ENCODE results near the gene KIF13A.
"Not testable (repeated sequence)": the region's sequence is repeated elsewhere in the genome, so short reads cannot be mapped to it uniquely, and the experiment has no call there.

The KIF13A gene

DNA sequence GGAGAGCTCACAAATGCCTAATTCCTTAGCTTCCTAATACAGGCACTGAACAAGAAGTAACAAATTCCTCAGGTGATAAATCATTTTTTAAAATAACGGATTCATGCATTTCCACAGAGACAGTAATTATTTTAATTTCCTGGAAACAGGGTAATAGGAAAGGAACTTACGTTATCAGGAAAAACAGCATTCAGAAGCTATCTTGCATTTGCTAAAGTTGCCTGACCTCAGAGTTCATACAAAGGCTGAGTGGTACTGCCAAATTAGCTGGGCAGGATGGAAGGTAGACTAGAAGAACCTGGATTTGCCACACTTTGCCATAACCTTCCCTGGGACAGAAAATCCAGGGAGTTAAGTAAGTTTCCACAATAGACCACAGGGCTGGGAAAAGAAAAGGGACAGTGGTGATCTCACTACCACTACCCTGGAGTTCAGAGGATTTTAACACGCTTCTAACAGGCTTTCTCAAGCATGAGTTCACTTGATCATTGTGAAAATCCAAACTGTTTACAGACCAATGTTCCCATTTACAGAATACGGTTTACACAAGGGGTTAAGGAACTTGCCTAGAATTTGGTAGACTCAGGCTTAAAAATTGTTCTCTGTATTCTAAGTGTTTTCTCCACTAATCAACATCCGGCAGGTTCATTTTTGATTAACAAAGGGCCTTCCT is 57.0 kb downstream of the KIF13A start:
- DNase-seq: no peak

DNA sequence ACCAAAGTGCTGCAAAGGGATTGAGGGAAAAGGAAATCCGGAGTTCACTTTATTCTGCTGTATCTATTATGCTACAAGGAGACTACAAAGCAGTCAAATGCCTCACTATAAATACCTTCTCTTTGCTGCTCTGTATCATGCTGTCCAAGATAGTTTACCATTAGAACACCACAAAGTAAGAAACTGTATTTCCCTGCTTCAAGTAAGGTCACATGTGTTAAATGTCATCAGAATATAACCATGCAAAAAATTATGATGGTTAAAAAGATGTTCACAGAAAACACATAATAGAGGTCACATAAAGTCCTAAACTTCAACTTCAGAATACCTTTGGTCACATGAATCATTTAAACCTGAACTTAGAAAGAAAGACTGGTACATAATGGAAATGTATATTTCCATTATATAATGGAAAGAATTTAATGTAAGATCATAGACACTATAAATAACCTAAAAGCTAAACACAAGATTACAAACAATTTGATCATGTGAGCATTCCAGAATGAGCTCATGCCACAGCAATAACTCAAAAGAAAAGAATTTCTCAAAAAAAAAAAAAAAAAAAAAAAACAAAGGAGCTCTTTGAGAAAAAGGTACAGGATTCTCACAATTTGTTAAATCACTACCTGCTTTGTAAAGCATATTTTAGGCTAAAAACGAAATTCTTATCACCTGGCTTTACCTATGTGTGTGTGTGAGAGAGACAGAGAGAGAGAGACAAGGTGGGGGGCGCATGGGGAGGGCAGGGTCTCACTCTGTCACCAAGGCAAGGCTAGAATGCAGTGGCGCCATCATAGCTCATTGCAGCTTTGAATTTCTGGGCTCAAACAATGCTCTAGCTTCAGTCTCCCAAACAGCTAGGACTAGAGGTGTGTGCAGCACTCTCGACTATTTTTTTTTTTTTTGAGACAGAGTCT is 58.7 kb downstream of the KIF13A start:
- no peak for DNase-seq

DNA sequence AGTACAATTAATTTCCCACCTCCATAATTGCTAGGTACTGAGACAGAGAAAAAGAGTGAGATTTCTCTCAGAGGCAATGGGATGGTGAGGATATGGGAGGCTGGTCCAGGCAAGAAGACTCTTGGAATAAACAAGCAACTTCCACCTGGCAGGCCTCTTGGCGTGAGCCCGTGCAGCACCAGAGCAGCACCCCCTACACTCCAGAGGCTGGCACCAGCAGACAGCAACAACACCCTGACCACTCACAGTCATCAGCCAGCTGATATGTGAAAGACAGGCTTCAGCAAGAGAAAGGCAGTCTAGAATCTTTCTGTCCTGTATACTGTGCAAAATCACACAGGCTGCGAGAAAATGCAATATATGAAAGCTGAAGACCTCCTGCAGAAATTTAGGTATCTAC is 59.7 kb downstream of the KIF13A start:
- DNase-seq: no peak

DNA sequence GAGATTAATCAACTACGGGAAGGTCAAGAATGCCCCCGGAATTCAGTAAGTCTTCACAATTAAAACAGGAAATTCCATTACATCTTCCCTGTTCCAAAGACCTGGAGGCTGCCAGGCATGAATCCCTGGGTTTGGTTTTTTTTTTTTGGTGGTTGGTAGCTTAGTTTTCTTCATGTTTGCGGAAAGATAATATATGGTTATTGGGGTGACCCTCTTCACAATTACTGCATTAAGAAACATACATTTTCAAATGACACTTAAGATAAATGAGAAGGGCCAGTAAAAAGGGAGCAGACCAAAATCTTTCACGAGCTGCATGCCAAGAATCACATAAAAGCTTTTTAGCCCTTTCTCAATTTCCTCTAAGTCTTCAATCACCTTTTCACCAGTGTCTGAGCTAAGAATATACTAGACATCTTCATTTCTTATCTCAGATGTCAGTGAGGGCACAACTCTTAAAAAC is 64.0 kb downstream of the KIF13A start:
- no peak for DNase-seq

DNA sequence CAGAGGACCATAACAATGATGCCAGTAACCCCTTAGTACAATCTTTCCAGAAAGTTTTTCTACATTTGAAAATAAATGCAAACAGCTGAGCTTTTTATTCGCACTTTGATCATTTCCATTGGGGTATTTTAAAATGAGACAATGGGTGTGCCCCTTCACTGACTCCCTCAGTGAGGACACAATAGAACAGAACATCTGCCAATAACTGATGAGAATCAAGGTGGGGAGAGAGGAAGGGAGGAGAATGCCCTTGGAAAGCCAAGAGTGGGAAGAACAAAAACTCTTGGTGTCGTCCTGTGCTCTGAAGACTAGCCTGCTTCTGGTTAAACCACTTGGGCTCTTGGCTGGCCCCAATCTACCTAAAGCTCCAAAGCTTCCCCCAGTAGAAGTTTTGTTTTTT is 66.0 kb downstream of the KIF13A start:
- no peak for DNase-seq

DNA sequence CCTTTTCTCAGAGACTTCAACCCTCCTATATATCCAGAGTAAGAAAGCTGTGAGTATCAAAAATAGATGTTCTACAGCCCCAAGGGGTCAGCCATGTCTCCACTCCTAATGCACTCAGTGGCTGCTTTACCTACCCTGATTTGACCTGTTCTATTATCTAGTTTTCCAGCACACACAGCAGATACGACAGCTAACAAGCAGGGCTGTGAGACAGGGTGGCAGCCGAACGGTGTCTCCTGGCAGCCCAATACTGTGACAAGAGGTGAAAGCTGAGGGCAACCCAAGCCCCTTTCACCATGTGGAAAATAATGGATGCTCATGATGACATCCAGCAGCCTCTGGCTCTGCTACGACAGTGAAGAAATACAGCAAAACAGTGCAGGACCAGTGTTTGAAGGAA is 67.9 kb downstream of the KIF13A start:
- DNase-seq: no peak

DNA sequence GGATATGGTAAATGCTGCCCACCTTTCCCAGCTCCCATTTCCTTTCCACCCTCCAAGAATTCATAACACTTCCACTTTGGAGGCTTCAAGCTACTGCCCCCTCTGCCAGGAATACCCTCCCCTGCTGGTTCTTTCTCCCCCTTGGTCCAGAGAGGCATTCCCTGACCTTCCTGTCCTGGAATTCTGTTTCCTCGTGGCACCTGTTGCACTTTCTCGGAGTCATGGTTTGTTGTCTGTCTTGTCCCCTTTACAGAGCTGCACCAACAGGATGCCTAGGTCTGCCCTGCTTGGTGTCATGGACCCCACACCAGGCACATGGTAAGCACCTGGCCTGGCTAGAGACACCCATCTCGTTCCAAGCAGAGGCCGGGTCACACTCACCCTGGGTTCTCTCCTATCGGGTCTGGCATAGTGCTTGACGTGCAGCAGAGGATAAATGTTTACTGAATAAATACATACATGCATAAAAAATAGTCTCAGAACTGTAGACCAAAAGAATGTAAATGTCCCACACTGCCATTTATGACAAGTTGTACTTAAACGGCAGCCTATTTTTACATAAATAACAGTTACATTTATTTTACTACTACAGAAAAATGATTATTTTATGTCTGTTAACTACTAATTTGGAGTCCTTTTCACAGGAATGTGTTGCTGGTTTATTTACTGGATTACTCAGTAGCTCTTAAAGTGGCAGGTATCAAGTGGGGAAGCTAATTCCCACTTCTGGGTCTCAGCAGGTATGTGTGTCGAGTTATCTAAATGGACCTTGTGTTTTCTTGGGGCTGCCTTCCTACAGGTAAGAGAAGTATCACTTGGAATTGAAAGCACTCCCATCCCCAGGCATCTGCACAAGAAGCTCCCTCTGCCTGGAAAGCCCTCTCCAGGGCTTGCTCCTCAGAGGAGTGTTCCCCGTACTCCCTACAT is 69.3 kb downstream of the KIF13A start:
- no peak for DNase-seq

DNA sequence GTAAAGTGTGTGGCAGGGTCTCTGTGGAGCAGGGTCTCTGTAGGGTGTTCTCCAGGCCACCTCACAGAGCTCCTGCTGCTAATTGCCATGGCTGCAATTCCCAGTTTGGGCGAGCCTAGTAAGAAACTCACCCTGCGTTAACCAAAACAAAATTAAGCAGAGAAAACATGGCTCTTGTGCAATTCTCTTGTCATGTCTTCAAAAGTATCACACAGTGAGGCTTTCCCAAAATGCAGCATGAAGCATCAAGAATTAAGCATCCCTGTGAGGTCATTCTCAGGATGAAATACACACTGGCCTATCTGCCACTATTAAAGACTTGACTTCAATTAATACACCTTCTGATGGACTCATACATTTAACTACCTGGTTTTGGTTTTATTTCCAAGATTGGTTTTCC is 72.8 kb downstream of the KIF13A start:
- DNase-seq: no peak

DNA sequence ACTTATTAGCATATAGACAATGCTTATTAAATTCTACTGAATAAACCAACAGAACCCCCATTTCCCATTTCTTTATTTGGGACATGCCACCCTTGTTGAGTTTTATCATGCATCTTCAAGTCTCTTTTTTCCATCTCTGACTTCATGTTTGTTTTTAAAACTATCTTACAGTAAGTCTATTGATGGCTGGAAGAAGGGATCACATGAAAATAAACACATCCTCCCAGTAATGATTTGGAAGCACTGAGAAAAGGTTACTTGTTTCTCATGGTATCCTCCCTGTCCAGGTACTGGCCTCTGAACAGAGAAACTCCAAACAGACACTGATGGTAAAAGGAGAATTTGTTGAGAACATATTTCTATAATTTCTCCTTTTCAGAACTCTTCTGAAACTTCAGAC is 74.9 kb downstream of the KIF13A start:
- no peak for DNase-seq

DNA sequence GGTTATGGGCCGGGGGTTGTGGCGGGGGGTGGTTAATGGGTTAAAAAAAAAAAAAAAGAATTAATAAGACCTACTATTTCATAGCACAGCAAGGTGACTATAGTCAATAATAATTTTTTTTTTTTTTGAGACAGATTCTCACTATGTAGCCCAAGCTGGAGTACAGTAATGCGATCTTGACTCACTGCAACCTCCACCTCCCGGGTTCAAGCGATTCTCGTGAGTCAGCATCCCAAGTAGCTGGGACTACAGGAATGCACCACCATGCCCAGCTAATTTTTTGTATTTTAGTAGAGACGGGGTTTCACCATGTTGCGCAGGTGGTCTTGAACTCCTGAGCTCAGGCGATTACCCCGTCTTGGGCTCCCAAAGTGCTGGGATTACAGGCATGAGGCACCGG is 75.8 kb downstream of the KIF13A start:
- not testable (repeated sequence) for DNase-seq

DNA sequence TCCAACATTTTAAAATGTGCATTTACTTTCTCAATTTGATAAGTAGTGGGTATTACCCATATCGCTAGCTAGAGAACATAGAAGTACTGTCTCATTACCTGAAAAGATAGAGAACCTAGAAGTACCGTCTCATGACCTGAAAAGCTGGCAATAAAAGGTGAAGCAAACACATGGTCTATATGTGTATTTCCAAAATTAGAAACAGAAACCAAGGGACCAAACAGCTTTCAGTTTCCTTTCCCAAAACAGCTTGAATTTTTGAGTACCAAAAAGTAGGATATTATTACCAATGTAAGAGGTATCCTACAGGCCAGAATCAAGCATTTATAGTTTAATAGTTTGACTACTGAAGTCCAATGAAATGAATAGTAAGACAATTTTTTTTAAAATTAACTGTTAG is 77.2 kb downstream of the KIF13A start:
- DNase-seq: no peak

DNA sequence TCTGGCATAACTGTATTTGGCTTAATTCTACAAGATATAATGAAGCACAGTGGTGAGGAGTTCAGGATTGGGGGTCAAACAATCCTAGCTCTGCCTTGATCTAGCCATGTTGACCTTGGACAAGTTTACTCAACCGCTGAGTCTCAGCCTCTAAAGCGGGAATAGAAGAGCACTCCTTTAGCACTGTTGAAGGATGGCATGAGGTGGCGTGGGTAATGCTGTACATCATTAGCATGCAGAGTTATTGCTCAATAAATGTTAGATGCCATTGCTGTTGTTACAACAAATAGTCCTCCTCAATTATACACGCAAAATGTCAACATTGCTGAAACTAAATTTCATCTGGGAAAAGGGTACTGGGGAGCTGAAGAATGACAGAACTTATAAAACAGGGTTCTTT is 78.6 kb downstream of the KIF13A start:
- DNase-seq: no peak

DNA sequence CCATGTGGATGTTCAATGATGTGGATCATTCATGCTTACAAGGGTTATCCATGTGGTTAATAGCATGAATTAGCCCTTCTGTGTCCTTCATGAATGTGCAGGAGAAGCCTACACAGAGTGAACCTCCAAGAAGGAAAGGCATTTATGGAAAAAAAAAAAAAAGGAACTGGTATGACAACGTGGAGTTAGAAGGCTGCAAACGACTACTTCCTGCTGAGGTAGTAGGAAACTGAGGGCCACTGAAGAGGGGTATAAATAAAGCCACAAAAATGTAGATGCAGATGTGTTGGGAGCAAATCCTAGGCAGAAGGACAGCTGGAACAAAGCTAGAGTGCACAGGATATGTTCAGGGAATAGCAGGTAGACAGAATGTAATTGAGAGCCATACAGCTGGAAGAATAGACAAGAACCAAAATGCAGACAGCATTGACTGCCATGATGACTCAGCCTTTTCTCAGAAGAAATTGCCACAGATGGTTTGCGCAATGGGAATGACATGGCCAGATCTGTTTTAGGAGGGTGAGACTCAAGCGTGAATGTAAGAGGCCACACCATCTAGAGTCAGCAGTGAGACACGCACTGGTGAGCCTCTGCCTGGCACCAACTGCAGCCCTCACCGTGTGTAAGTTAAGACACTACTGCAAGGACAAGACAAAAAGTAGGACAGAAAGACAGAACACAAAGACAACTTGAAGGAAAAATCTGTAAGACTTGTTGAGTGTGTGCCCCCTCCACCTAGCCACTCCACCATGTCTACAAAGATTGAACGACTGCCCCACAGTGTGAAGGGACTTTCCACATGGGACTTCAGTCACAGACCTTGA is 79.8 kb downstream of the KIF13A start:
- no peak for DNase-seq

DNA sequence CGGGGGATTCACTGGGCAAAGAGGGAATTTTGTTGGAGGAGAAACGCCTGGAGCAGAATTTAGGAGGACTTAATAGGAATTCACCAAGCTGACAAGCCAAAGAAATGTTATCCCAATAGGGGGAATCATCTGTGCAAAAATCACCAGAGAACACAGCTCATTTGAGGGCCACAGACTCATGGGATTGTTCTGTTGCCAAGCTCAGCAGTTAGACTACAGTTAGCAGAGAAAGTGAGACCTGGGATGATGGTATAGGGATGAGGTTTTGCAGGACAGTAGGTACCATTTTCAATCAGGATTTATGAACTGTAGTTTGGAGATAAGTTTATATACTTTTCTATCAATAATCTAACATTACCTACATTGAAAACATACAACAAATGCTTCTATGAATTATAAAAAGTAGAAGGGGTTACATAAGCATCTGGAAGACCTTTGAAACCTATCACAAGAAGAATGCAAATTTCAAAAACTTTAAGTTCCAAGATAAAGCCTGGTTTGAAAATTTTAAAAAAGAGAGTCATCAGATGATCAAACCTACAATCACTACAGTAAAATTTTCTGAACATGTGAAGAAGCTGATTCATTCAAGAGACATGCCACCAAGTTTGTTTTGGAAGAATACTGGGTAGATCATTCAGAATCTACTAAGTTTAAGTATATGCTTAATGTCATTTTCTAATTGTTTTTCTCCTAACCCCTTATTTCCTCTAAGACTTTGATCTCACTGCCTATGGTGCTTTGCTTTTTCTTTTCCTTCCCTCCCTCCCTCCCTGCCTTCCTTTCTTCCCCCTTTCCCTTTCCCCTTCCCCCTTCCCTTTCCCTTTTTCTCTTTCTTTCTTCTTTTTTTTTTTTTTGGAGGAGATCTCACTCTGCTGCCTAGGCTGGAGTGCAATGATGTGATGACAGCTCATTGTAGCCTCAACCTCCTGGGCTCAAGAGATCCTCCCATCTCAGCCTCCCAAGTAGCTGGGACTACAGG is 81.5 kb downstream of the KIF13A start:
- DNase-seq: no peak

DNA sequence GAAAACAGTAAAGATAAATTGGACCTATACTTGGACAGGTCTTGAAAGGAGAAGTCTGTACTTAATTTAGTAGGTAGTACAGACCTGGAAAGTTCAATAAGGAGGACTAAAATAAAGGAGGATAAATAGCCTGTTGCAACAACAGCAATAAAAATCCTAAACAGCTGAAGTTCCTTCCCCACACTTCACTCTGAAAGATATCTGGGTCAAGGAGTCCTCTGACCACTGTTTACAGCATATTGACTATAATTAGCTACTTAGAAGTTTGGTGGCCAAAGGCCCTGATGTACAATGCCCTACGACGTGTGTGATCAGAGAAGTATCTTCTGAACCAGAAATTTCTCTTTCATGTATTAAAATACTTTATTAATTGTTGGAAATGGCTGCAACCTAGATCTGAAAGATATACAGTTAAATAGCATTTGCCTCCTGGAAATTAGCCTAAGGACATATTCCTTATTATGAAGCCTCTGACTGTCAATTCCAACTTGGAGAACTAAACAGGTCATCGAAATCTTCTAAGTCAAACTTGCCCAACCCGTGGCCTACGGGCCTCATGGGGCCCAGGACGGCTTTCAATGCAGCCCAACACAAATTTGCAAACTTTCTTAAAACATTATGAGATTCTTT is 82.8 kb downstream of the KIF13A start:
- DNase-seq: no peak

DNA sequence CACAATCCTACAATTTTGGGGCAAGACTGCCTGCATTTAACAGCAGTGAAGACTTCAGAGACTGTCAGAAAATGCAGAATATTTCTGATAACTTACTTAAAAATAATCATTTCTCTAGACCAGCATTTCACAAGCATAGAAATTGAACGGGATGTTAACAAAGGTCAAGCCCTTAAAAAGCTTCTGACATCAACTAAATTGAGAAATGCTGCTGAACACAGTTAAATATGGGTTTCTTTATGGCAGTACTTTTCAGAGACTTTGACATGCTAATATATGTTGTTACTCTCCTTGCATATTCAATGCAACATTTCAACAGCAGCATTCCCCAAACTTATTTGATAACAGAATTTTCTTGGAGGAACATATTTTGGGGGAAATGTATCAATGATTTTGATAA is 84.5 kb downstream of the KIF13A start:
- DNase-seq: no peak

DNA sequence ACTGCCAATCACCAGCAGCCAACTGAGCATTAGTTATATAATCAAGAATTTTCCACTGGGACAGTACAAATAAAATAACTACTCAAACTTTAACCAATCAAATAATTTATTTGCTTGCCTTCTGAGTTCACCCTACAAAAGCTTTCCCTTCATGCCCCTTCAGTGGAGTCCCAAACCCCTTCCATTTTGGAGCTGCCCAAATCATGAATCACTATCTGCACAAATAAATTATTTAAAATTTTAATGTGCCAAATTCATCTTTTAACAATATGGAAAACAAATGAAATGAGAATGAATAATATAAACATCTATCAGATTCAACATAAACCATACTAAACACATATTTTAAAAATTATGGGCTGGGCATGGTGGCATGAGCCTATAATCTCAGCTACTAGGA is 85.9 kb downstream of the KIF13A start:
- no peak for DNase-seq

DNA sequence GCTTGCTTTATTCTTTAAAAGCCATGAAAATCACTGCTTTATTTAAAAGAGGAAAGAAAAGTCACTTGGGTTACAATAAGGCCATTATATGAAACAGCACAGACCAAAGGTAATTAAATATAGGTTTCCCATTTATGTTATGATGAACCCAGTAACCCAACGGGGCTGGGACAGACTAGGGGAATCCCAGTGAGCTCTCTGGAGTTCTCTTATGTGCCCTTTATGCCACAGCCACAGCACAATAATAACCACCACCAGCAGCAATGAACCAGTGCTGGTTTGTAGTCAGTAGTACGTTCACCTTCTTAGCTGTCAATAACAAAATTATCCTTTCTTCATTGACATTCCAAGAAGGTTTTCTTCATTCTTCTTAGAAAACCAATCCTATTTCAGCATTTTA is 87.4 kb downstream of the KIF13A start:
- no peak for DNase-seq

DNA sequence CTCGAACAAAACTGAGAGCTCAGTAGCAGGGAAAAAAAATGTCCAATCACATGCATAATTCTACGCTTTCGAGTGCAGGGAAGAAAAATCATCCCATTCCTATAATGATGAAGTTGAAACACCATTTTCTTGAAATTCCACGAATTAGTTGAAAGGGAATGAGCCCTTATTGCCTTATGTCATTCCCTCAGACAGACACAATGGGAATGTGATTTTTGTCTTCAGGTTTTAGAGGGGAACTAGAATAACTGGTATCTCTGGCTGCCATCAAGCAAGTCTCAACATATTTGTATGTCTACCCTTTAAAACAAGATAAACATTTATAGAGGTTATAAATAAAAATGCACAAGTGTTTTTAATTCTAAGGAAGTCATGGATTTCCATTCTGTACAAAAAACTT is 87.9 kb downstream of the KIF13A start:
- DNase-seq: no peak

DNA sequence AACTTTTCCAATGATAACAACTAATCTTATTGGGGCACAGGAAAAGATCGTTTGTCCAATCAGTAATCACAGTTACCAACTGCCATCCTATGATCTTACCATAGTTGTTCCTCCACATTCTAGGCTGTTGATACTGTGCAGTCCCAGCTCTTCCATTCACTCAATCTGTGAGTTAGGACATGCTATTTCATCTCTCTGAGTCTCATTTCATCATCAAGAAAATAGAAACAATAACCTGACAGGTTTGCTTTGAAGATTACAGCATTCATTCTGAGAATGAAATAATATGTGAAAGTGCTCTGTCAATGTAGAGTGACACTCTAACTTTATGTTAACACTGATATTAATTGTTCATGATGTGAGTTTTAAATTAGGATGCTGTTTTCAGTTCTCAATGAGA is 89.8 kb downstream of the KIF13A start:
- no peak for DNase-seq

DNA sequence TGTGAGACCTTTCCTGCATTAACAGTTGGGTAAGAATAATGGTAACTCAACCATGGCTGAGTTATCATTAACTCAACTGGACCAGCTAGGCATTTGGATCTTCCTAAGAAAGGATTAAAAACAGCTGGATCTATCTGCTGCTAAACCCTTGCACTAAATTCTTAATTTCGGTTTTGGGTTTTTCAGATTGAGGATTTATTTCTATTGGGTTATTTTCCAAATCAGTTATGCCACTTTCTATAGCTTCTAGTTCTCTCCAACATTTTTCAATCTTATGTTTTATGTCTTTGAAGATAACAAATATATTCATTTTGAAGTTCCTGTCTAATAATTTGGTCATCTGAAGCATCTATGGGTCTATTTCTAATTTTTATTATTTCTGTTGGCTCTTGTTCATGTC is 92.5 kb downstream of the KIF13A start:
- no peak for DNase-seq
